ENCODE results near the gene RXRA. TPM values are rescaled to one million over a fixed set of nuclear protein-coding genes. Genes with fewer than 3 reads are reported as not detected.

The RXRA gene
- total RNA-seq, 1 experiment from 2014 or later = 29.9 TPM

- Histone ChIP-seq H4K5ac (ENCODE audit: insufficient read length, low read depth, low read length) (no peak overlapping the region), H2BK5ac (ENCODE audit: insufficient read length, low read length) (no peak overlapping the region), H3K56ac (ENCODE audit: insufficient read length, low read depth, low read length) (no peak overlapping the region), H4K20me1 (ENCODE audit: control insufficient read depth, insufficient read depth, insufficient read length) (no peaks in the 10 kb centered on the region), H2BK12ac (ENCODE audit: insufficient read length, low read depth, low read length) (no peak overlapping the region), H3K27ac (ENCODE audit: insufficient read length, low read depth, low read length) (no peak overlapping the region), H3T11ph (ENCODE audit: low read length) (no peak overlapping the region), H3K9me3 (ENCODE audit: control insufficient read depth, low read depth, low read length) (no peaks in the 10 kb centered on the region), H3K79me2 (ENCODE audit: insufficient read depth, low read length) (no peaks in the 10 kb centered on the region), H3K79me1 (ENCODE audit: insufficient read depth, low read depth, low read length, poor library complexity, severe bottlenecking) (no peaks in the 10 kb centered on the region), H4K8ac (replicated peaks; ENCODE audit: insufficient read length, low read depth, low read length) (no peak overlapping the region), H3K14ac (ENCODE audit: insufficient read depth, low read length) (peak overlapping the region; percentile 34; the same call in 1 of the 2 replicates), H2AFZ (ENCODE audit: low read length) (no peak overlapping the region), H3K18ac (ENCODE audit: insufficient read length, low read depth, low read length) (no peak overlapping the region), H3K23me2 (ENCODE audit: insufficient read length, low read depth, low read length, poor library complexity, severe bottlenecking) (no peaks in the 10 kb centered on the region), H3K4me2 (ENCODE audit: insufficient read depth, insufficient read length, low read length) (no peak overlapping the region), H3K4me1 (ENCODE audit: insufficient read depth, low read length) (no peaks in the 10 kb centered on the region), H2BK15ac (ENCODE audit: low read depth, low read length) (no peak overlapping the region), H3K9ac (ENCODE audit: extremely low read depth, insufficient read length, low read length) (no peak overlapping the region), H3K23ac (ENCODE audit: insufficient read length, low read depth, low read length) (no peak overlapping the region), H3K27me3 (ENCODE audit: insufficient read depth, low read length) (no peaks in the 10 kb centered on the region), H2AK5ac (ENCODE audit: insufficient read length, low read length) (no peak overlapping the region), H4K91ac (ENCODE audit: insufficient read length, low read depth, low read length) (no peak overlapping the region), H3K4ac (ENCODE audit: low read depth, low read length) (no peak overlapping the region; the same call in 1 of the 2 replicates), H2BK20ac (ENCODE audit: low read depth, low read length, poor library complexity, severe bottlenecking) (no peak overlapping the region), H2BK120ac (ENCODE audit: low read depth, low read length, poor library complexity, severe bottlenecking) (no peak overlapping the region)
- H3K36me3 Mint-ChIP-seq (ENCODE audit: insufficient read depth in 1 of 3, low read depth in 3 of 3) = peaks cover 0 to 6% (median 0%) of the 10 kb centered on the region in 3 experiments; a peak in 3 of 7 replicates
- no peak overlapping the region for H3K4me3 Mint-ChIP-seq
- no peak for TF ChIP-seq CTCF (conservative IDR thresholded peaks at IDR 0.05)
- no peaks in the 10 kb centered on the region for H3K27me3 Mint-ChIP-seq (ENCODE audit: low read depth)
- H3K9me3 Mint-ChIP-seq = no peaks in the 10 kb centered on the region
- DNase-seq = no peak
- no CpG with 5 or more reads among the region's 12 CpGs for WGBS (ENCODE audit: extremely low coverage, insufficient read length, low lambda C conversion rate)
- H3K4me1 Mint-ChIP-seq = peaks cover 5 to 28% of the 10 kb centered on the region in 2 experiments
- H3K27ac Mint-ChIP-seq = peak overlapping the region in 1 of 3 experiments; percentile 96; a peak in 1 of 7 replicates
Observed at GRCh38 chr9:134410835-134411217, 84.6 kb downstream of the RXRA start.
